Neural progenitor cell (in vitro differentiated cells): Measurements from ENCODE around the gene FOXC2. TPM values are rescaled to one million over a fixed set of nuclear protein-coding genes. Genes with fewer than 3 reads are reported as not detected.

Source experiments
- DNase-seq: peaks from one replicate; pipeline ENCODE4 v3.0.0-alpha.2; 2016; ENCODE audit warnings: low spot score
- H2AFZ ChIP-seq: fragments of 200-600 bp; sonication (generic); replicated peaks from 2 replicates; pipeline ENCODE4 v1.6.1; 2016; ENCODE audit warnings: antibody characterized with exemption
- H3F3A ChIP-seq: fragments of 200-600 bp; sonication (generic); 2 replicates; pipeline ENCODE4 v1.6.1; 2016; ENCODE audit warnings: antibody characterized with exemption, low read depth
- H3K27ac ChIP-seq: fragments of 200-600 bp; sonication (generic); 2 replicates; pipeline ENCODE4 v1.5.1; 2016; ENCODE audit warnings: mild to moderate bottlenecking
- H3K27me3 ChIP-seq: fragments of 200-600 bp; sonication (generic); 2 replicates; pipeline ENCODE4 v1.6.1; 2016; ENCODE audit warnings: mild to moderate bottlenecking, moderate library complexity
- H3K36me3 ChIP-seq: fragments of 200-600 bp; sonication (generic); 2 replicates; pipeline ENCODE4 v1.5.1; 2016
- H3K4me1 ChIP-seq: fragments of 200-600 bp; sonication (generic); 2 replicates; pipeline ENCODE4 v1.6.1; 2016; ENCODE audit warnings: mixed run types
- H3K4me2 ChIP-seq: fragments of 200-600 bp; sonication (generic); 2 replicates; pipeline ENCODE4 v1.6.1; 2016
- H3K4me3 ChIP-seq: fragments of 200-600 bp; sonication (generic); 2 replicates; pipeline ENCODE4 v1.5.1; 2016
- H3K79me2 ChIP-seq: fragments of 200-600 bp; sonication (generic); 2 replicates; pipeline ENCODE4 v1.6.1; 2016; ENCODE audit warnings: low read depth
- H3K9ac ChIP-seq: fragments of 200-600 bp; sonication (generic); 2 replicates; pipeline ENCODE4 v1.6.1; 2016
- H3K9me3 ChIP-seq: fragments of 200-600 bp; sonication (generic); 2 replicates; pipeline ENCODE4 v1.5.1; 2016; ENCODE audit warnings: low read depth
- H4K20me1 ChIP-seq: fragments of 200-600 bp; sonication (generic); 2 replicates; pipeline ENCODE4 v1.6.1; 2016; ENCODE audit warnings: low read depth
- H3K27ac Mint-ChIP-seq: 3 replicates; pipeline ENCODE4 v1.8.0; 2021; ENCODE audit warnings: mixed read lengths
- H3K27me3 Mint-ChIP-seq: 2 replicates; pipeline ENCODE4 v1.8.0; 2022; ENCODE audit warnings: low read depth, mild to moderate bottlenecking, inconsistent platforms, moderate library complexity, mixed read lengths; ENCODE audit not compliant: insufficient read depth
- H3K36me3 Mint-ChIP-seq: 3 replicates; pipeline ENCODE4 v1.8.0; 2021; ENCODE audit warnings: mixed read lengths
- H3K4me1 Mint-ChIP-seq: 3 replicates; pipeline ENCODE4 v1.8.0; 2021; ENCODE audit warnings: mixed read lengths
- H3K4me3 Mint-ChIP-seq: 3 replicates; pipeline ENCODE4 v1.8.0; 2021; ENCODE audit warnings: mild to moderate bottlenecking, moderate library complexity, mixed read lengths
- H3K9me3 Mint-ChIP-seq: 3 replicates; pipeline ENCODE4 v1.8.0; 2020; ENCODE audit warnings: mixed read lengths
- EZH2 ChIP-seq: fragments of 200-600 bp; sonication (generic); IDR thresholded peaks from 2 replicates; pipeline ENCODE4 v1.6.1; 2017; ENCODE audit warnings: antibody characterized with exemption, mild to moderate bottlenecking, moderate library complexity
- EZH2phosphoT487 ChIP-seq: fragments of 200-600 bp; sonication (generic); IDR thresholded peaks from 2 replicates; pipeline ENCODE4 v1.6.1; 2017; ENCODE audit warnings: antibody characterized with exemption
- total RNA-seq: library from RNA; depleted of rRNA; stranded (reverse); fragments of >200 nt; gene quantifications from 2 replicates; pipeline ENCODE4 v1.2.3, GENCODE V29; 2015; ENCODE audit warnings: low replicate concordance
- TF ChIP-seq, protein P1 (sequence below): fragments of 200-600 bp; sonication (generic); IDR thresholded peaks from 2 replicates; pipeline ENCODE4 v1.5.1; 2017; ENCODE audit warnings: antibody characterized with exemption, mild to moderate bottlenecking

The FOXC2 gene
- total RNA-seq, 1 donor from 2014 or later: not detected

DNA sequence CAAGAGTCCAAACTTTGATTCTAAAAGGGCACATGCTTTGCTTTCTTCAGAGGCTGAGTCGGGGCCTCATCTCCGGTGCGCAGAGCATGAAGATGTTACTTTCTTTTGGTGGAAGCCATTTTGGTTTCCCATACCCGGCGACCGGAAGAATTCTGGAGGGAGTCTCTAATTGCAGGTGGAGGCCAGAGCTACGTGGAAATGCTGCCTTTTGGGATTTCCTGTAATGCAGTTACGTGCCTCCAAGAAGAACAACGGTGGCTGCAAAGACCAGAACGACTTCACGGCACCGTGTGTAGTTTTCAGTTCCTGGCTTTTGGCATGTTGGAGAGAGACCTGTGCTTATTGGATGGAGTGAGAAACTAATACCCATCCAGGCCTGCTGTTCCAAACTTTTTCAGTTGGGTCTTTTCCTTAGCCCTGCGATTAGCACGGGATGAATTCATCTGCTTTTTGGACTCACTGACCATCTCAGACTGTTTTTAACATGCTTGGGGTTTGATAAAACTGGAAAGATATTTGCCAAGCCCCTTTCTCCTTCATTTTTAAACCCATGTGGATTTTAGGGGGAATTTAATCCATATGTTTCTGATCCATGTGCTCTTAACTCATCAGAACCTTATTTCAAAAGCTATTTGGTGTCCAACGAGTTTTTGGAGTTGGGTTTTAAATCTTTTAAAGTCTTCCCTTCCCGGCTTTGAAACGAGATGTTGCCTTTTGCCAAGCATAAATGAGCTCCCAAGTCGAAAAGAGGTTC is 30.7 kb downstream of the FOXC2 start:
- no peaks in the 10 kb centered on the region for H3K9me3 Mint-ChIP-seq
- no peak overlapping the region for H3K9ac ChIP-seq
- peaks cover 5% of the 10 kb centered on the region for H3K4me1 ChIP-seq
- no peaks in the 10 kb centered on the region for H3K36me3 ChIP-seq
- no peak for TF ChIP-seq EZH2
- TF ChIP-seq, protein P1, sequence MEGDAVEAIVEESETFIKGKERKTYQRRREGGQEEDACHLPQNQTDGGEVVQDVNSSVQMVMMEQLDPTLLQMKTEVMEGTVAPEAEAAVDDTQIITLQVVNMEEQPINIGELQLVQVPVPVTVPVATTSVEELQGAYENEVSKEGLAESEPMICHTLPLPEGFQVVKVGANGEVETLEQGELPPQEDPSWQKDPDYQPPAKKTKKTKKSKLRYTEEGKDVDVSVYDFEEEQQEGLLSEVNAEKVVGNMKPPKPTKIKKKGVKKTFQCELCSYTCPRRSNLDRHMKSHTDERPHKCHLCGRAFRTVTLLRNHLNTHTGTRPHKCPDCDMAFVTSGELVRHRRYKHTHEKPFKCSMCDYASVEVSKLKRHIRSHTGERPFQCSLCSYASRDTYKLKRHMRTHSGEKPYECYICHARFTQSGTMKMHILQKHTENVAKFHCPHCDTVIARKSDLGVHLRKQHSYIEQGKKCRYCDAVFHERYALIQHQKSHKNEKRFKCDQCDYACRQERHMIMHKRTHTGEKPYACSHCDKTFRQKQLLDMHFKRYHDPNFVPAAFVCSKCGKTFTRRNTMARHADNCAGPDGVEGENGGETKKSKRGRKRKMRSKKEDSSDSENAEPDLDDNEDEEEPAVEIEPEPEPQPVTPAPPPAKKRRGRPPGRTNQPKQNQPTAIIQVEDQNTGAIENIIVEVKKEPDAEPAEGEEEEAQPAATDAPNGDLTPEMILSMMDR: no peak
- TF ChIP-seq EZH2phosphoT487: no peak
- DNase-seq: no peak
- no peaks in the 10 kb centered on the region for H3K36me3 Mint-ChIP-seq
- H3K27ac ChIP-seq: no peak overlapping the region
- no peaks in the 10 kb centered on the region for H3F3A ChIP-seq
- no peak overlapping the region for H3K4me2 ChIP-seq
- peaks cover 8% of the 10 kb centered on the region for H3K27me3 Mint-ChIP-seq
- no peaks in the 10 kb centered on the region for H4K20me1 ChIP-seq
- H3K4me1 Mint-ChIP-seq: peaks cover 17% of the 10 kb centered on the region
- H3K27me3 ChIP-seq: peaks cover 8% of the 10 kb centered on the region
- no peak overlapping the region for H3K4me3 ChIP-seq
- no peak overlapping the region for H2AFZ ChIP-seq
- no peaks in the 10 kb centered on the region for H3K9me3 ChIP-seq
- H3K4me3 Mint-ChIP-seq: no peak overlapping the region
- no peaks in the 10 kb centered on the region for H3K79me2 ChIP-seq
- H3K27ac Mint-ChIP-seq: no peak overlapping the region

DNA sequence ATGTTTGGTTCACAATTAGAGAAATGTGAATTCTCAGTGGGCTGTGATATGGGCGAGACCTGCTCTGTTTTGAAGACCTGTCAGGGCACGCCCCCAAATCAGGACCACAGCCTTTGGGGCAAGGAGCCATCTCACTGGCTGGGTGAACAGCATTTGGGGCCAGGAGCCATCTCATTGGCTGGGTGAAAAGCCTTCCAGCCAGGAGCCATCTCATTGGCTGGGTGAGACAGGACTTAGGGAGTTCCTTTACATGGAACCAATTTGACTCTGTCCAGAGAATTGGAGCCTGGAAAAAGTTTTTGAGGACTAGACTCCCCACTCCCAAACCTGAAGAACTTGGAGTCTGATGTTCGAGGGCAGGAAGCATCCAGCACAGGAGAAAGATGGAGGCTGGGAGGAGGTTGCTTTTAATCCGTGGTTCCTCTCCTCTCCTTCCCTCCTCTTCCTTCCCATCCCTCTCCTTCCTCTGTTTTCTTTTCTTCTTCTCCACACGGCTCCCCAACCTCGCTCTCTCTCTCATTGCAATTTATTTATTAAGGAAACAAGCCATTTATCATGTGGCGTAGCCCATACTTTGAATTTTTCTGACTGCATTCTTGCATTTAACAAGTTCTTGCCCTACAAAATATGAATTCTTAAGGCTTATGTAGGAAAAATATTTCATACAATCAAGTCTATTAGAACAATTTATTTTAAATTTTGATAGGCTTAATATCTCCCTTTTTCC is 31.4 kb downstream of the FOXC2 start:
- DNase-seq: no peak
- H4K20me1 ChIP-seq: no peaks in the 10 kb centered on the region
- no peaks in the 10 kb centered on the region for H3K9me3 ChIP-seq
- no peak overlapping the region for H3K4me3 Mint-ChIP-seq
- no peaks in the 10 kb centered on the region for H3K9me3 Mint-ChIP-seq
- no peak overlapping the region for H3K4me2 ChIP-seq
- no peak overlapping the region for H3K4me3 ChIP-seq
- no peak overlapping the region for H2AFZ ChIP-seq
- no peaks in the 10 kb centered on the region for H3K36me3 Mint-ChIP-seq
- no peak overlapping the region for H3K27ac Mint-ChIP-seq
- H3K4me1 Mint-ChIP-seq: peaks cover 16% of the 10 kb centered on the region
- peaks cover 5% of the 10 kb centered on the region for H3K4me1 ChIP-seq
- H3F3A ChIP-seq: no peaks in the 10 kb centered on the region
- TF ChIP-seq, protein P1: no peak
- TF ChIP-seq EZH2 (no peak), EZH2phosphoT487 (no peak)
- H3K27ac ChIP-seq: no peak overlapping the region
- H3K9ac ChIP-seq: no peak overlapping the region
- no peaks in the 10 kb centered on the region for H3K79me2 ChIP-seq
- H3K27me3 Mint-ChIP-seq: peaks cover 8% of the 10 kb centered on the region
- peaks cover 5% of the 10 kb centered on the region for H3K27me3 ChIP-seq
- no peaks in the 10 kb centered on the region for H3K36me3 ChIP-seq

DNA sequence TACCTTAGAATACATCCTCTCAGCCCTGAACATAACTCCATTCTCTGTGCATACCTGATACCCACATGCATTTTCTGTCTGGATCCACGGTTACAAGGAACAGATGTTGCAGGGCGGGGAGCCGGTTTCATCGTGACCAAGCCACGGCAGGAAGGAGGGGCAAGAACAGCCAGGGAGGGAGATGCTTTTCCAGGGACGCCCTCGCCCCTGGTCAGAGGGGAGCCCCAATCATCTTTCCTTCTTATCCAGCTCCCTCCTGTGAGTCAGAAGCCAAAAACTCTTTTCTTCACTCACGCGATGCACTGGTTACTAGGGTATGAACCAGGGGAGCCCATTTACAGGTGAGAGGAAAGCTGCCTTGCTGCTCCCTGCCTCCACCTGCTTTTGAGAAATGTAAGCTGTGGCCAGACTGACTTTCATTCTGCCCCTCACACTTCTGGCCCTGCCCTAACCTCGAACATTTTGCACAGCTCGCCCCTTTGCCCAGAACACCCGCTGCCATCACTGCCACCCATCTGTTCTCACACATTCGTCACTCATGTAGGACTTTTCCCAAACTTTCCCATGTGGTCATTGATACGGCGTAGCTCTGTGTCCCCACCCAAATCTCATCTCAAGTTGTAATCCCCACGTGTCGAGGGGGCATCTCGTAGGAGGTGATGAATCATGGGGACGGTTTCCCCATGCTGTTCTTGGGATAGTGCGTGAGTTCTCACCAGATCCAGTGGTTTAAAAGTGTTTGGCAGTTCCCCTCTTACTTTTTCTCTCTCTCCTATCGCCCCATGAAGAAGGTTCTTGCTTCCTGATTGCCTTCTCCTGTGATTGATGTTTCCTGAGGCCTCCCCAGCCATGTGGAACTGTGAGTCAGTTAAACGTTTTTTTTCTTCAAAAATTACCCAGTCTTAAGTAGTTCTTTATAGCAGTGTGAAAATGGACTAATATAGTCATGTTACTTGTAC is 32.3 kb downstream of the FOXC2 start:
- Histone ChIP-seq H3K79me2 (no peaks in the 10 kb centered on the region), H3K9me3 (no peaks in the 10 kb centered on the region), H3K27ac (no peak overlapping the region), H2AFZ (no peak overlapping the region), H3K4me3 (no peak overlapping the region), H3F3A (no peaks in the 10 kb centered on the region), H3K4me2 (no peak overlapping the region), H3K9ac (no peak overlapping the region), H4K20me1 (no peaks in the 10 kb centered on the region), H3K27me3 (peaks cover under 1% of the 10 kb centered on the region), H3K4me1 (peaks cover 3% of the 10 kb centered on the region), H3K36me3 (no peaks in the 10 kb centered on the region)
- H3K36me3 Mint-ChIP-seq: no peaks in the 10 kb centered on the region
- H3K27ac Mint-ChIP-seq: no peak overlapping the region
- no peak overlapping the region for H3K4me3 Mint-ChIP-seq
- peaks cover 8% of the 10 kb centered on the region for H3K4me1 Mint-ChIP-seq
- DNase-seq: no peak
- TF ChIP-seq, protein P1: no peak
- TF ChIP-seq EZH2phosphoT487 (no peak), EZH2 (no peak)
- no peaks in the 10 kb centered on the region for H3K9me3 Mint-ChIP-seq
- peaks cover 8% of the 10 kb centered on the region for H3K27me3 Mint-ChIP-seq
